HG03460 (cell line): ENCODE data around the gene CRADD.
"Not testable (repeated sequence)": the region's sequence is repeated elsewhere in the genome, so short reads cannot be mapped to it uniquely, and the experiment has no call there.

ENCODE experiments used
- ATAC-seq: cut with Tn5 transposase; IDR thresholded peaks from one replicate; pipeline ENCODE4 v1.9.1; 2021; ENCODE audit not compliant: unreplicated experiment

Gene CRADD

GRCh38 chr12:93862424-93862823 lies 185.2 kb downstream of the CRADD start:
- no peak for ATAC-seq

GRCh38 chr12:93865751-93866150 lies 188.6 kb downstream of the CRADD start:
- ATAC-seq: no peak

- ATAC-seq: no peak
These were observed 191.6 kb downstream of the CRADD start for GRCh38 chr12:93868771-93869170.

- no peak for ATAC-seq
These were observed 193.0 kb downstream of the CRADD start for GRCh38 chr12:93870020-93870795.

GRCh38 chr12:93871566-93871965 lies 194.4 kb downstream of the CRADD start:
- ATAC-seq: not testable (repeated sequence)

- ATAC-seq: no peak
These were observed 196.4 kb downstream of the CRADD start for GRCh38 chr12:93873561-93873960.

- no peak for ATAC-seq
These were observed 198.0 kb downstream of the CRADD start for GRCh38 chr12:93875157-93875556.

- no peak for ATAC-seq
These were observed 199.2 kb downstream of the CRADD start for GRCh38 chr12:93876360-93876759.

GRCh38 chr12:93877446-93877845 lies 200.3 kb downstream of the CRADD start:
- no peak for ATAC-seq

- no peak for ATAC-seq
These were observed 202.6 kb downstream of the CRADD start for GRCh38 chr12:93879476-93880421.

GRCh38 chr12:93880853-93881522 lies 203.8 kb downstream of the CRADD start:
- ATAC-seq: no peak

GRCh38 chr12:93882763-93883162 lies 205.6 kb downstream of the CRADD start:
- no peak for ATAC-seq

GRCh38 chr12:93883436-93884154 lies 206.4 kb downstream of the CRADD start:
- no peak for ATAC-seq

- no peak for ATAC-seq
These were observed 207.8 kb downstream of the CRADD start for GRCh38 chr12:93884794-93885460.

GRCh38 chr12:93885973-93886532 lies 208.9 kb downstream of the CRADD start:
- not testable (repeated sequence) for ATAC-seq

- ATAC-seq: no peak
These were observed 209.6 kb downstream of the CRADD start for GRCh38 chr12:93886533-93887511.

- ATAC-seq: no peak
These were observed 211.8 kb downstream of the CRADD start for GRCh38 chr12:93888964-93889363.

GRCh38 chr12:93889516-93890212 lies 212.5 kb downstream of the CRADD start:
- ATAC-seq: no peak
